Esophagus squamous epithelium (tissue), 4 donors: ENCODE measurements around the gene THBS2.

Experiments
- CTCF ChIP-seq, 6 experiments: fragments of 450-650 bp in 4 of 6; fragments of 200-600 bp in 2 of 6; sonication (generic) in 2 of 6; IDR thresholded peaks; one replicate each; pipeline ENCODE4 v1.5.1; 2016 to 2019; ENCODE audit warnings: antibody characterized with exemption in 6 of 6, mild to moderate bottlenecking in 4 of 6, moderate library complexity in 4 of 6
- POLR2A ChIP-seq, 4 donors: fragments of 450-650 bp; IDR thresholded peaks; one replicate each; pipeline ENCODE4 v1.6.1; 2017; ENCODE audit warnings: antibody characterized with exemption in 4 of 4, mild to moderate bottlenecking in 4 of 4, moderate library complexity in 3 of 4

GRCh38 chr6:169189686-169190085 lies 64.0 kb downstream of the THBS2 start:
- TF ChIP-seq CTCF (IDR thresholded peaks at IDR 0.05) (no peak), POLR2A (IDR thresholded peaks at IDR 0.05) (no peak)
